Activated CD4-positive, CD25-positive, alpha-beta regulatory T cell treated with anti-CD3 and anti-CD28 coated beads, Interleukin-2, amount 50 U/mL, for 24 hours (primary cell): ENCODE results near the gene PRPSAP2.
"Not testable (repeated sequence)": the region's sequence is repeated elsewhere in the genome, so short reads cannot be mapped to it uniquely, and the experiment has no call there.

Experiments used
- ATAC-seq, 2 donors: fragments of 150-1000 bp; cut with Tn5 transposase; one replicate each; pipeline ENCODE4 v1.10.0; 2021; ENCODE audit warnings: mild to moderate bottlenecking in 1 of 2, moderate library complexity in 1 of 2

The PRPSAP2 gene

GRCh38 chr17:18947866-18948265, 89.9 kb downstream of the PRPSAP2 start:
- no peak for ATAC-seq

- ATAC-seq = no peak
These were observed 90.6 kb downstream of the PRPSAP2 start for GRCh38 chr17:18948476-18949006.

GRCh38 chr17:18949566-18949965, 91.6 kb downstream of the PRPSAP2 start:
- no peak for ATAC-seq

- no peak for ATAC-seq
These were observed 92.4 kb downstream of the PRPSAP2 start for GRCh38 chr17:18950346-18950745.

- ATAC-seq = no peak
These were observed 93.3 kb downstream of the PRPSAP2 start for GRCh38 chr17:18950944-18951905.

- ATAC-seq = no peak
These were observed 94.3 kb downstream of the PRPSAP2 start, which contains the start of gene SLC5A10 for GRCh38 chr17:18951941-18952842. Gene SLC5A10, plus strand, starts transcription at chr17:18952165. Its CDS starts 41 bp downstream, at chr17:18952206.

- no peak for ATAC-seq
These were observed 95.3 kb downstream of the PRPSAP2 start for GRCh38 chr17:18953231-18953728.

- no peak for ATAC-seq
These were observed 96.4 kb downstream of the PRPSAP2 start for GRCh38 chr17:18954321-18954720.

GRCh38 chr17:18955009-18955408, 97.1 kb downstream of the PRPSAP2 start:
- ATAC-seq = no peak

- not testable (repeated sequence) for ATAC-seq
These were observed 98.1 kb downstream of the PRPSAP2 start for GRCh38 chr17:18956021-18956420.

- no peak for ATAC-seq
These were observed 98.7 kb downstream of the PRPSAP2 start for GRCh38 chr17:18956581-18956980.

GRCh38 chr17:18957831-18958230, 99.9 kb downstream of the PRPSAP2 start:
- ATAC-seq = no peak

GRCh38 chr17:18958611-18959010, 100.7 kb downstream of the PRPSAP2 start:
- no peak for ATAC-seq

GRCh38 chr17:18959071-18959844, 101.3 kb downstream of the PRPSAP2 start:
- ATAC-seq = no peak

- no peak for ATAC-seq
These were observed 101.9 kb downstream of the PRPSAP2 start for GRCh38 chr17:18959845-18960240.

- ATAC-seq = no peak
These were observed 102.3 kb downstream of the PRPSAP2 start for GRCh38 chr17:18960241-18960665.

GRCh38 chr17:18960803-18961511, 103.0 kb downstream of the PRPSAP2 start:
- peak; percentile 68 to 80 for ATAC-seq

GRCh38 chr17:18961634-18962493, 103.9 kb downstream of the PRPSAP2 start:
- ATAC-seq = peak; percentile 75 to 84

GRCh38 chr17:18962494-18962815, 104.5 kb downstream of the PRPSAP2 start:
- no peak for ATAC-seq
